Ramos (cell line): ENCODE measurements around the gene TERT.

ENCODE experiments used
- in situ Hi-C: fragments of 300-500 bp; cut with MboI; formaldehyde crosslinking; loops from one replicate; pipeline ENCODE4 v1.14.3; 2022; ENCODE audit warnings: low sequenced_read_pairs; ENCODE audit not compliant: unreplicated experiment

TERT gene

DNA sequence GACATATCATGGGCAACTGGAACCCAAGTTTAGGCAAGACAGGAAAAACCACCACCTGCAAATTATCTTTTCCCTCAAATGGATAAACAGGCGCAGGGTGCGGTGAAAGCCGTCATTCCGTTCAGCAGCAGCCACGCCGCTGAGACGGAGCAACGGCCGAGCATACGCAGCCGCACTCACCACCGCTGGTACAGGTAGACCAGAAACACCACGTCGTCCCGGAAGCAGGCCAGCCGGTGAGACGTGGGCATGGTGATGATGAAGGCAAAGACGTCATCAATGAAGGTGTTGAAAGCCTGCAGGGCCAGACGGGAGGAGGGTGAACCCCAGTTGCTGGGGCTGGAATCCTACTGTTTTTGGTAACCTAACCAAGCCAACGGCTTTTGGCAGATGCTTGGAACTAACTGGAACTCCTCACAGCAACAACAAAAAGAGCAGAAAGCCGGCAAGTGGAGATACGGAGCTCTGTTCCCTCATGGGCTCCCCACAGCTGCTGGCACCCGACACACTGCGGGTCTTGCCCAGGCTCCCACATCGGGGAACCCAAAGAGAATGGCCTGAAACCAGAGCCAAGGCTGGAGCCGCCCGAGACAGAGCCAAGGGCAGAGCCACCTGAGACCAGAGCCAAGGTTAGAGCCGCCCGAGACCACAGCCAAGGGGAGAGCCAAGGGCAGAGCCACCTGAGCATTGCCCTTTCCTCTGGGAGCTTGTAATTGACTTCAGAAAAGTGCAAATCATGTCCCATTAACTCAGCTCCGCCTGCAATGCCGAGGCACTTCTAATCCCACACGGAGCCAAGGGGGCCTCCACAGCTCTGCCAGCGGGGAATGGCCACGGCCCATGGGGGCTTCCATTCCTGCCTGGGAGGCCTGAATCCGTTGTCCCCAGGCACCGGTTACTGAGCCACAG, 25.8 kb upstream of the TERT start:
- in situ Hi-C loops = loop anchor here (25.0 kb wide), 1 partner anchor 467 kb away; the partner anchor contains the start of gene MRPL36

- in situ Hi-C loops = loop anchor here (25.0 kb wide), 1 partner anchor 468 kb away; the partner anchor contains the start of gene MRPL36
These were observed 24.8 kb upstream of the TERT start for GRCh38 chr5:1319436-1320256.

GRCh38 chr5:1318659-1319251, 23.9 kb upstream of the TERT start:
- in situ Hi-C loops = loop anchor here (25.0 kb wide), 1 partner anchor 469 kb away; the partner anchor contains the start of gene MRPL36

GRCh38 chr5:1317921-1318565, 23.2 kb upstream of the TERT start:
- in situ Hi-C loops = loop anchor here (25.0 kb wide), 1 partner anchor 469 kb away; the partner anchor contains the start of gene MRPL36

GRCh38 chr5:1316588-1317340, 21.9 kb upstream of the TERT start:
- in situ Hi-C loops = loop anchor here (25.0 kb wide), 1 partner anchor 471 kb away; the partner anchor contains the start of gene MRPL36

DNA sequence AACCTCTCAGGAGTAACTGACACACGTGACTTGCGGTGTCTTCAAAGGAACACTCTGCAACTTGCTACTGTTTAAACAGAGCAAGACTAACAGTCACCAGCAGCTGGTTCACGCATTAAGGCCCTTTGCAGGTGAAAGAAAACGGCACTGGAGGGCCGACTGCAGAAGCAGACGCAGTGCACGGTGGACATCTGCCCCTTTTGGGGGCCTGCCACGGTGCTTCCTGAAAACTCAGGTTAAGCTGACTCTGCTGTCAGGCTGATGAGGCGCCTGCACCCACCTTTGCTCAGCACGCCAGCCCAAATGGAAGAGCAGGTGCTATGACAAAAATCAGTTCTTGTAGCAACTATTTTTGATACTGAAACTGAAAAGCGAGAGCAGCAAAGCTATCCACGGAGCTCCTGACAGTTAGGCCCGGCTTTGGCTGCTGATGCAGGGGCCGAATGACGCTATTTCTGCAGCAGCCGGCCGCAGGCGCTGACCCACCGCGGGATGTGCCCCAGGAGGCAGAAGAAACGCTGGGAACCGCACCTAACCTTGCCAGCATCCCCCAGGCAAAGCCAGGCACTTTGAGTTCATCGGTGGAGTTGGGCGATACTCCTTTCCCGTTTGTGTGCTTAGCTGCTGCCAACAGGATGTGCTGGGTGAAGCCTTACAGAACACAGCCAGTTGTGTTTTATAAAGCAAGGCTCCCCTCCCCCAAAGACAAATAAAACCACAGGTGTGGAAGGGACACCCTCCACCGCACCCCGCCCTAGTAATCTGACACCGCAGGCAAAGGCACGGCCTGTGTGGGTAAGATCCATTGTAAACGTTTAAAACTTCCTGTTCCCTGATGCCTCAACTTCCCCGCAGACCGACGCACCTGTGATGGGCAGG, 21.1 kb upstream of the TERT start:
- in situ Hi-C loops = loop anchor here (25.0 kb wide), 1 partner anchor 471 kb away; the partner anchor contains the start of gene MRPL36

DNA sequence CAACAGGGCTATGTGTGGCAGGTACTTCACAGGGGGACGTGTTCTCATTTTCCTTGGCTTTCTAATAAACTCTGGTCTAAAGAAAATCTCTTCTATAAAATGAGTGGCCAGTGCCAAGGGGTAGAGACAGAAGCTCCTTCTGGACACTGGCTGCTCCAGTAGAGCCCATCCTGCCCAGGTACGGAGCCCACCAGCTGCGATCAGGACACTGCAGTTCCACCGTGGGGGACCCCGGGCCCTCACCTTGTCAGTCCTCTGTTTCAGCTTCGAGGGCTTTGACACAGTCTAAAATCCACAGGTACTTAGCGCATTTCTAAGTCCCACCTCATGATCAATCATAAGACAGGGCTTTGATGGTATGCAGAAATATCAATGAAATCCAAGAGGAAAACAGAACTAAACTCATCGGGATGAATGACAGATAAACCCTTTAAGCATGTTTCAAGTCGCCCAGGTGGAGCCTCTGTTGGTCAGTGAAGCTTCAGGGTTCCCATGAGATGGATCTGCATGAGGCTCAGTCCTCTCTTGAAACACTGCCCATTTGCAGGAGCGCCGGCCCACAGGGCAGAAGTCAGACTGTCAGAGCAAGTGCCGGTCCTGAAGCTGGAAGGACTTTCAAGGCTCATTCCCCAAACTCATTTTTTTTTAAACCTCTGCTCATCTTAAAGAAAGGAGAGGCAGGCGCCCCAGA, 20.3 kb upstream of the TERT start:
- in situ Hi-C loops = loop anchor here (25.0 kb wide), 1 partner anchor 472 kb away; the partner anchor contains the start of gene MRPL36

DNA sequence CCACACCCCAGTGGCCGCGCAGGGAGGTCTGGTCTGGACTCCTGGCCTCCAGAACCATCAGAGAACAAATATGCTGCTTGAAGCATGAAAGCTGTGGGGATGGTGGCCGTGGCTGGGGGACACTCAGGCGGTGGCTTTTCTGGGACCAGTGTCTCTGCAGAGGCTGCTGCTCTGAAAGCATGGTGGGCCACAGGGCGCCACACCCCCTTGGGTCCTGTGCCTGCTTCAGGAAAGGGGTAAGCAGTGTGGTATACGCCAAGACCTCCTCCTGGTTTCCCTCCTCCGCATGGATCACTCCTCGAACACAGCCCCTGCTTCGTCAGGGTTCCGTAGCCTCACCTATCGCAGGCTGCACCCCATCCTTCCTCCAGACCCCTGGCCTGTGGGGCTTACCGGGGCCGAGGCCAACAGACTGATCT, 19.7 kb upstream of the TERT start:
- in situ Hi-C loops = loop anchor here (25.0 kb wide), 1 partner anchor 473 kb away; the partner anchor contains the start of gene MRPL36

DNA sequence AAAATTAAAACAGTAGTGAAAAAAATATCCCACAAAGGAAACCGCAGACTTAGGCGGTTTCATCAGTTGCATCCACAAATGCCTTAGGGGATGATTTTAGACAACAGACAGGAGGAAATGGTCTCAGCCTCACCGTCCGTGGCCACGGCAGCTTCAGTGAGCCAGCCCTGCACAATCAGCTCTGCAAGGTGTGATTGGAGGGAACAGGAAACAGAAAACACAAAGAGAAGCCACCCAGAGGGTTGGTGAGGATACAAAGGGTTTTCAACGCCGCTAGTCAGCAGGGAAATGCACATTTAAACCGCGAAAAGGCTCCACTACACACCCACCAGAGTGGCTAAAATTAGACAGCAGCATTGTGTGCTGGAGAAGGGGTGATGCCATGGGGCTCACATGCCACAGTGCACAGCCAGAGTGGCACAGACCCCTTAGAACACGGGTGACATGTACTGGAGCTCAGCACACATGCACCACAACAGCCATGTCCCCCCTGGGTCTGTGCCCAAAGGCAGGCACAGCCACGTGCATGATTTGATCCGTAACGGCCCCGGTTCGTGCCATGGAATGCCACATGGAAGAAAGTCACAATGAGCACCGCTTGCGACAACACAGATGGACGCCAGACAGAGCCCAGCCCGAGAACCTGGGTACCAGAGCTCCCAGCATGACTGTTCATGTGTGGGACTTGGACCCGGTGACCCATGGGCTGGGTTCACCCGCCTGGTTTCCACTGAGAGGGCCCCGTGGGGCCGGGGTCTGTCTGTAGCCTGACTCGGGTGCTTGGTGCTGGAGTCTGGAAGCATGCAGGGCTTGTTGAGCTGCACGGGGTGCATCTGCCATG, 18.3 kb upstream of the TERT start:
- in situ Hi-C loops = loop anchor here (25.0 kb wide), 1 partner anchor 474 kb away; the partner anchor contains the start of gene MRPL36

GRCh38 chr5:1312206-1312605, 17.3 kb upstream of the TERT start:
- in situ Hi-C loops = loop anchor here (25.0 kb wide), 1 partner anchor 475 kb away; the partner anchor contains the start of gene MRPL36

DNA sequence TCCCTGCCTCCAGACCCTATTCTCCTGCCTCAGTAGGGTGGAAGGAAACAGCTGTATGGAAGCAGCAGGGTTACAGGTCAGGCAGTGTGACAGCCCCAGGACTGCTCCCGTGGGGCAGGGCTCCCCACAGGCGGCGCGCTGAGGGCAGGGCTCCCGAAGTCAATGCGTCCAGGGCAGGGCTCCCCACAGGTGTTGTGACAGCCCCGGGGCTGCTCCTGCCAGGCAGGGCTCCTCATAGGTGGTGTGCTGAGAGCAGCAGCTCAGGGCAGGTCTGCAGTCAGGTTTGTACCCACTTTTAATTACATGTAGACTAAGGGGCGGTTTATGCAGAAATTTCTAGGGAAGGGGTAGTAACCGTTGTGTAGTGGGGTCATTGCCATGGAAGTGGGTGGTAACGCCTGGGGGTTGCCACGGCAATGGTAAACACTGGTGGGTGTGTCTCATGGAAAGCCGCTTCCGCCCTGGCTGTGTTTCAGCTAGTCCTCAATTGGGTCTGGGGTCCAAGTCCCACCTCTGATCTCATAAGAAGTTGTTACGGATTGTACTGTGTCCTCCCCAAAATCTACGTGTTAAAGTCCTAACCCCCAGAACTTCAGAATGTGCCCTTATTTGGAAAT, 16.7 kb upstream of the TERT start:
- in situ Hi-C loops = loop anchor here (25.0 kb wide), 1 partner anchor 476 kb away; the partner anchor contains the start of gene MRPL36

- in situ Hi-C loops = loop anchor here (25.0 kb wide), 1 partner anchor 477 kb away; the partner anchor contains the start of gene MRPL36
These were observed 15.2 kb upstream of the TERT start for GRCh38 chr5:1310118-1310517.

DNA sequence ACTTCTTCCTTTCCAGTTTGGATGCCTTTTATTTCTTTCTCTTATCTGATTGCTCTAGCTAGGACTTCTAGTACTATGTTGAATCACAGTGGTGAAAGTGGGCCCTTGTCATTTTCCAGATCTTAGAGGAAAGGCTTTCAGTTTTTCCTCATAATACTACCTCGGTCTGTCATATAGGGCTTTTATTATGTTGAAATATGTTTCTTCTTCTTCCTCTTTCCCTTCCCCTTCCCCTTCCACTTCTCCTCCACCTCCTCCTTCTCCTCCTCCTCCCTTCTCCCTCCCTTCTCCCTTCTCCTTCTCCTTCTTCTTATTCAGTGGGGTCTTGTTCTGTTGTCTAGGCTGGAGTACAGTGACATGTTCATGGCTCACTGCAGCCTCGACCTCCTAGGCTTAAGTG, 9.2 kb upstream of the TERT start:
- in situ Hi-C loops = loop anchor here (25.0 kb wide), 1 partner anchor 483 kb away; the partner anchor contains the start of gene MRPL36

GRCh38 chr5:1302258-1302657, 7.4 kb upstream of the TERT start:
- in situ Hi-C loops = loop anchor here (25.0 kb wide), 1 partner anchor 485 kb away; the partner anchor contains the start of gene MRPL36

DNA sequence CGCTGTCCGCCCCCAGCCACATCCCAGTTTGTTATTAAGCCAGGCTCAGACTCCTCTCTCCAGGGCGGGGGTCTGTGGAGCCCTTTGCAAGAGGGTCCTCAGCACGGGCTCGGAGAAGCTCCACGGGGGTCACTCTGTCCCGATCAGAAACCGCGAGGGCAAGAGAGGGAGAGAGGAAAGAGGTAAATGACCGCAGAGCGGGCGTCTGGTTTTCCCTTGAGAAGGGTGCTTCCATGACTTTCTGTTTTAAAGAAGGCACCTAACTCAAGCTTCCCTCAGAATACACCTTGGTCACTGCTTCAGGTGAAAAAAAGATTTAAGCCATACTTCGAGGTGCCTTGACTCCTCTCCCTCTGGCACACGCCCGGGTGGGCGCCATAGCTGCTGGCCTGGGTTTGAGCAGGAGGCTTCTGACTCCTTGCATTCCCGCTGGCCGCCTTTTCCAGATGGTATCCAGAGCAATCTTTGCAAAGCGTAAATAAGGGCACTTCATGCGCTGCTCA, 5.8 kb upstream of the TERT start:
- in situ Hi-C loops = loop anchor here (25.0 kb wide), 1 partner anchor 487 kb away; the partner anchor contains the start of gene MRPL36
